GOT3 (cell line): Measurements from ENCODE around the gene PRKACB.
"Not testable (repeated sequence)": the region's sequence is repeated elsewhere in the genome, so short reads cannot be mapped to it uniquely, and the experiment has no call there.

Experiments
- DNase-seq: peaks from one replicate; lab custom pipeline; 2025; ENCODE audit warnings: mixed read lengths; lab: John Stamatoyannopoulos, UW

PRKACB gene

GRCh38 chr1:84223751-84224432 is 79.8 kb downstream of the PRKACB start:
- DNase-seq = no peak

GRCh38 chr1:84224905-84225304 is 80.8 kb downstream of the PRKACB start:
- DNase-seq = no peak

GRCh38 chr1:84225646-84226045 is 81.6 kb downstream of the PRKACB start:
- DNase-seq = no peak

- not testable (repeated sequence) for DNase-seq
Measured at GRCh38 chr1:84232676-84233075, 88.6 kb downstream of the PRKACB start.

- DNase-seq = no peak
Measured at GRCh38 chr1:84236256-84236655, 92.2 kb downstream of the PRKACB start.

- DNase-seq = no peak
Measured at GRCh38 chr1:84242641-84243040, 98.6 kb downstream of the PRKACB start.

- no peak for DNase-seq
Measured at GRCh38 chr1:84245563-84245962, 101.5 kb downstream of the PRKACB start.

GRCh38 chr1:84246213-84246612 is 102.1 kb downstream of the PRKACB start:
- DNase-seq = no peak

- no peak for DNase-seq
Measured at GRCh38 chr1:84247425-84248220, 103.6 kb downstream of the PRKACB start.

GRCh38 chr1:84250668-84251067 is 106.6 kb downstream of the PRKACB start:
- no peak for DNase-seq

- DNase-seq = no peak
Measured at GRCh38 chr1:84253036-84253435, 109.0 kb downstream of the PRKACB start.

- DNase-seq = no peak
Measured at GRCh38 chr1:84253891-84254290, 109.8 kb downstream of the PRKACB start.

GRCh38 chr1:84254703-84255238 is 110.7 kb downstream of the PRKACB start:
- no peak for DNase-seq

- DNase-seq = no peak
Measured at GRCh38 chr1:84255582-84255981, 111.5 kb downstream of the PRKACB start.

GRCh38 chr1:84257617-84258016 is 113.5 kb downstream of the PRKACB start:
- no peak for DNase-seq

GRCh38 chr1:84259376-84259775 is 115.3 kb downstream of the PRKACB start:
- DNase-seq = no peak

GRCh38 chr1:84259989-84260388 is 115.9 kb downstream of the PRKACB start:
- DNase-seq = no peak

- no peak for DNase-seq
Measured at GRCh38 chr1:84260852-84261518, 116.9 kb downstream of the PRKACB start.

- DNase-seq = no peak
Measured at GRCh38 chr1:84264961-84265360, 120.9 kb downstream of the PRKACB start.

GRCh38 chr1:84265867-84266266 is 121.8 kb downstream of the PRKACB start:
- DNase-seq = no peak

GRCh38 chr1:84266748-84267147 is 122.7 kb downstream of the PRKACB start:
- DNase-seq = no peak

- no peak for DNase-seq
Measured at GRCh38 chr1:84267476-84267875, 123.4 kb downstream of the PRKACB start.

GRCh38 chr1:84268346-84268745 is 124.3 kb downstream of the PRKACB start:
- DNase-seq = no peak
